Uterus (tissue), 4 donors: Measurements from ENCODE around the gene RFC4. TPM values are rescaled to one million over a fixed set of nuclear protein-coding genes. Genes with fewer than 3 reads are reported as not detected.
A peak's percentile ranks its signal among the peaks of the same experiment; 100 is the strongest.
"Not testable (repeated sequence)": the region's sequence is repeated elsewhere in the genome, so short reads cannot be mapped to it uniquely, and the experiment has no call there.

Source experiments
- DNase-seq, 2 donors: peaks; one replicate each; pipeline ENCODE4 v3.0.0-alpha.2; 2019 to 2020
- H3K27ac ChIP-seq, 2 donors: fragments of 200-600 bp; sonication (generic); 1 replicate in 1 of 2; 2 replicates in 1 of 2; pipeline ENCODE4 v1.5.1; 2016 to 2018
- H3K27me3 ChIP-seq, 2 donors: fragments of 200-600 bp; sonication (generic); one replicate each; pipeline ENCODE4 v1.5.1; 2018 to 2019; ENCODE audit warnings: control low read depth in 1 of 2
- H3K36me3 ChIP-seq, 2 donors: fragments of 200-600 bp; sonication (generic); one replicate each; pipeline ENCODE4 v1.5.1; 2019; ENCODE audit warnings: control low read depth in 1 of 2
- H3K4me1 ChIP-seq, 2 donors: fragments of 200-600 bp; sonication (generic); one replicate each; pipeline ENCODE4 v1.5.1; 2018 to 2019; ENCODE audit warnings: control low read depth in 1 of 2
- H3K4me3 ChIP-seq, 2 donors: fragments of 200-600 bp; sonication (generic); 1 replicate in 1 of 2; 2 replicates in 1 of 2; pipeline ENCODE4 v1.5.1; 2018 to 2019; ENCODE audit warnings: mild to moderate bottlenecking in 1 of 2
- H3K9me3 ChIP-seq, 2 donors: fragments of 200-600 bp; sonication (generic); one replicate each; pipeline ENCODE4 v1.5.1; 2019; ENCODE audit warnings: control low read depth in 1 of 2
- CTCF ChIP-seq, 4 experiments: fragments of 200-600 bp in 2 of 4; fragments of 450-650 bp in 2 of 4; sonication (generic) in 2 of 4; IDR thresholded peaks; one replicate each; pipeline ENCODE4 v1.5.1; 2016 to 2019; ENCODE audit warnings: antibody characterized with exemption in 4 of 4, mild to moderate bottlenecking in 2 of 4, moderate library complexity in 1 of 4
- POLR2A ChIP-seq, 2 donors: fragments of 450-650 bp; IDR thresholded peaks; one replicate each; pipeline ENCODE4 v1.6.1; 2016; ENCODE audit warnings: antibody characterized with exemption in 2 of 2, mild to moderate bottlenecking in 1 of 2, moderate library complexity in 1 of 2
- intact Hi-C: fragments of 100-400 bp; cut with DNase I; formaldehyde crosslinking; loops from one replicate; pipeline ENCODE4 v1.15.1; 2023; ENCODE audit warnings: low total_unique reads
- total RNA-seq, 4 donors: library from RNA; depleted of rRNA in 3 of 4; stranded (reverse); fragments of >200 nt in 3 of 4; gene quantifications; one replicate each; pipeline versions ENCODE4 v1.1.0 to v1.2.4, GENCODE V29; 2014 to 2023
- donor health status: DM: yes; HTN: yes; CAD: no.

RFC4 gene
- 10 to 100 TPM in 3 of 4 donors, 1 to 10 TPM in 1; 2.8 to 43.8 (median 26.6) TPM for total RNA-seq

- no peaks in the 10 kb centered on the region for H3K4me1 ChIP-seq
- intact Hi-C loops: loop anchor here (10.0 kb wide), 1 partner anchor 872 kb away; the partner anchor contains the start of gene TRA2B
- peak within 1 kb of the TSS; percentile 82 to 87 for H3K27ac ChIP-seq
- no peaks in the 10 kb centered on the region for H3K9me3 ChIP-seq
- peak within 1 kb of the TSS; percentile 66 to 71 for H3K4me3 ChIP-seq
- TF ChIP-seq CTCF (IDR thresholded peaks at IDR 0.05) (peak in 1 of 4 experiments; percentile 4), POLR2A (IDR thresholded peaks at IDR 0.05) (peak in 1 of 2 donors; percentile 42)
- H3K27me3 ChIP-seq: no peaks in the 10 kb centered on the region
- H3K36me3 ChIP-seq: no peaks in the 10 kb centered on the region
- DNase-seq: peak; percentile 82 to 85
Observed at GRCh38 chr3:186806089-186807055, at the start of gene RFC4. TSS of gene RFC4 (minus strand) at chr3:186806482. CDS start at chr3:186804713, 1,769 bp downstream.

GRCh38 chr3:186854954-186855353 lies 48.7 kb upstream of the RFC4 start:
- Histone ChIP-seq H3K4me1 (no peaks in the 10 kb centered on the region), H3K27me3 (no peaks in the 10 kb centered on the region), H3K36me3 (no peaks in the 10 kb centered on the region), H3K27ac (no peak overlapping the region), H3K4me3 (no peak overlapping the region), H3K9me3 (no peaks in the 10 kb centered on the region)
- DNase-seq: no peak
- intact Hi-C loops: no loop called here
- TF ChIP-seq POLR2A (IDR thresholded peaks at IDR 0.05): no peak
- TF ChIP-seq CTCF (IDR thresholded peaks at IDR 0.05): no peak

GRCh38 chr3:186854146-186854545 lies 47.9 kb upstream of the RFC4 start:
- no peaks in the 10 kb centered on the region for H3K36me3 ChIP-seq
- no peaks in the 10 kb centered on the region for H3K27me3 ChIP-seq
- intact Hi-C loops: no loop called here
- H3K9me3 ChIP-seq: no peaks in the 10 kb centered on the region
- no peak overlapping the region for H3K4me3 ChIP-seq
- no peaks in the 10 kb centered on the region for H3K4me1 ChIP-seq
- TF ChIP-seq POLR2A (IDR thresholded peaks at IDR 0.05) (no peak), CTCF (IDR thresholded peaks at IDR 0.05) (no peak)
- no peak for DNase-seq
- H3K27ac ChIP-seq: no peak overlapping the region

- no peak for DNase-seq
- Histone ChIP-seq H3K27me3 (no peaks in the 10 kb centered on the region), H3K9me3 (no peaks in the 10 kb centered on the region), H3K4me1 (no peaks in the 10 kb centered on the region), H3K27ac (no peak overlapping the region), H3K4me3 (no peak overlapping the region), H3K36me3 (no peaks in the 10 kb centered on the region)
- TF ChIP-seq CTCF (IDR thresholded peaks at IDR 0.05) (no peak), POLR2A (IDR thresholded peaks at IDR 0.05) (no peak)
- intact Hi-C loops: no loop called here
Observed at GRCh38 chr3:186852994-186853393, 46.7 kb upstream of the RFC4 start.

GRCh38 chr3:186851835-186852234 lies 45.6 kb upstream of the RFC4 start:
- H3K27me3 ChIP-seq, H3K27ac ChIP-seq, H3K4me3 ChIP-seq, H3K9me3 ChIP-seq, DNase-seq, H3K4me1 ChIP-seq, intact Hi-C loops, H3K36me3 ChIP-seq: not testable (repeated sequence)
